ENCODE data around the gene SRPRB.

Gene SRPRB

GRCh38 chr3:133849346-133849745, 43.7 kb downstream of the SRPRB start:
- DNase-seq = no peak

- DNase-seq = no peak
These were observed 44.4 kb downstream of the SRPRB start for GRCh38 chr3:133850034-133850433.

- no peak for DNase-seq
These were observed 45.8 kb downstream of the SRPRB start for GRCh38 chr3:133851266-133851906.

- no peak for DNase-seq
These were observed 46.3 kb downstream of the SRPRB start for GRCh38 chr3:133851931-133852330.

GRCh38 chr3:133853063-133853924, 47.7 kb downstream of the SRPRB start:
- DNase-seq = no peak

- DNase-seq = no peak
These were observed 48.3 kb downstream of the SRPRB start for GRCh38 chr3:133853925-133854227.

GRCh38 chr3:133854264-133855001, 48.8 kb downstream of the SRPRB start:
- DNase-seq = no peak

- no peak for DNase-seq
These were observed 49.4 kb downstream of the SRPRB start for GRCh38 chr3:133855002-133855370.

- no peak for DNase-seq
These were observed 50.2 kb downstream of the SRPRB start for GRCh38 chr3:133855772-133856171.

GRCh38 chr3:133856316-133856715, 50.7 kb downstream of the SRPRB start:
- no peak for DNase-seq

- no peak for DNase-seq
These were observed 52.2 kb downstream of the SRPRB start for GRCh38 chr3:133857767-133858166.

- DNase-seq = no peak
These were observed 54.0 kb downstream of the SRPRB start for GRCh38 chr3:133859381-133860234.

GRCh38 chr3:133860519-133860918, 54.9 kb downstream of the SRPRB start:
- no peak for DNase-seq

- DNase-seq = no peak
These were observed 56.5 kb downstream of the SRPRB start for GRCh38 chr3:133862161-133862560.

GRCh38 chr3:133863911-133864310, 58.3 kb downstream of the SRPRB start:
- no peak for DNase-seq

- no peak for DNase-seq
These were observed 59.0 kb downstream of the SRPRB start for GRCh38 chr3:133864616-133865015.

- DNase-seq = no peak
These were observed 59.7 kb downstream of the SRPRB start for GRCh38 chr3:133865136-133865855.

- DNase-seq = no peak
These were observed 60.5 kb downstream of the SRPRB start for GRCh38 chr3:133866141-133866540.

- DNase-seq = no peak
These were observed 62.6 kb downstream of the SRPRB start for GRCh38 chr3:133868186-133868585.

- no peak for DNase-seq
These were observed 63.3 kb downstream of the SRPRB start for GRCh38 chr3:133868758-133869475.

GRCh38 chr3:133869586-133869985, 64.0 kb downstream of the SRPRB start:
- DNase-seq = no peak

GRCh38 chr3:133870822-133871221, 65.2 kb downstream of the SRPRB start:
- no peak for DNase-seq
